Calu3 (cell line): ENCODE data around the gene GRIK4. TPM values are rescaled to one million over a fixed set of nuclear protein-coding genes. Genes with fewer than 3 reads are reported as not detected.

Experiments
- BruUV-seq: library from RNA; stranded (reverse); fragments of 400-500 nt; replicated peaks from 2 replicates; lab custom pipeline; 2021; lab: Mats Ljungman, UMichigan
- CTCF ChIA-PET: fragments of 300-600 bp; sonication (Branson Sonifier 250); formaldehyde crosslinking; loops from one replicate; lab custom pipeline; 2022; ENCODE audit warnings: antibody characterized with exemption; lab: Charles Lee
- DNase-seq: peaks from one replicate; pipeline ENCODE4 v3.0.0; 2022
- H3K27ac Mint-ChIP-seq: one replicate; pipeline ENCODE4 v1.8.0; 2022; ENCODE audit warnings: mixed read lengths; ENCODE audit not compliant: unreplicated experiment
- H3K27me3 Mint-ChIP-seq: one replicate; pipeline ENCODE4 v1.8.0; 2022; ENCODE audit warnings: mixed read lengths; ENCODE audit not compliant: unreplicated experiment
- H3K36me3 Mint-ChIP-seq: one replicate; pipeline ENCODE4 v1.8.0; 2022; ENCODE audit warnings: mild to moderate bottlenecking, moderate library complexity, mixed read lengths; ENCODE audit not compliant: insufficient read depth, unreplicated experiment
- H3K4me1 Mint-ChIP-seq: one replicate; pipeline ENCODE4 v1.8.0; 2022; ENCODE audit warnings: mild to moderate bottlenecking, low read depth, mixed read lengths; ENCODE audit not compliant: unreplicated experiment
- H3K4me3 Mint-ChIP-seq: one replicate; pipeline ENCODE4 v1.8.0; 2022; ENCODE audit warnings: mild to moderate bottlenecking, low read depth, moderate library complexity, mixed read lengths; ENCODE audit not compliant: unreplicated experiment
- H3K9me3 Mint-ChIP-seq: one replicate; pipeline ENCODE4 v1.8.0; 2022; ENCODE audit warnings: low read depth, mixed read lengths; ENCODE audit not compliant: unreplicated experiment
- CTCF ChIP-seq: fragments of 200-600 bp; IDR thresholded peaks from one replicate; pipeline ENCODE4 v1.8.0; 2022; ENCODE audit warnings: antibody characterized with exemption; ENCODE audit not compliant: unreplicated experiment
- intact Hi-C: fragments of 100-400 bp; cut with micrococcal nuclease; formaldehyde crosslinking; loops from one replicate; pipeline ENCODE4 v1.10.0; 2022; ENCODE audit not compliant: unreplicated experiment
- total RNA-seq: library from RNA; stranded (reverse); gene quantifications from 2 replicates; pipeline ENCODE4 v1.2.3, GENCODE V29; 2022

The GRIK4 gene
- total RNA-seq, 1 experiment from 2014 or later = not detected

- Mint-ChIP-seq H3K9me3 (no peaks in the 10 kb centered on the region), H3K4me1 (no peaks in the 10 kb centered on the region), H3K36me3 (no peaks in the 10 kb centered on the region), H3K4me3 (no peak overlapping the region), H3K27me3 (peaks cover 100% of the 10 kb centered on the region), H3K27ac (no peak overlapping the region)
- no peak for TF ChIP-seq CTCF
- no peak for DNase-seq
- intact Hi-C loops = no loop called here
- BruUV-seq = no TSS peak
- CTCF ChIA-PET = interaction anchor here (0.5 kb wide), 1 partner anchor 297 kb away, joined by 4 read pairs; no protein-coding TSS in a partner anchor
Measured at GRCh38 chr11:120646206-120646605, 134.7 kb downstream of the GRIK4 start.

GRCh38 chr11:120647681-120648080 is 136.1 kb downstream of the GRIK4 start:
- H3K4me3 Mint-ChIP-seq = no peak overlapping the region
- H3K4me1 Mint-ChIP-seq = no peaks in the 10 kb centered on the region
- no peak overlapping the region for H3K27ac Mint-ChIP-seq
- no peak for TF ChIP-seq CTCF
- intact Hi-C loops = no loop called here
- no TSS peak for BruUV-seq
- no peaks in the 10 kb centered on the region for H3K36me3 Mint-ChIP-seq
- no peak for DNase-seq
- CTCF ChIA-PET = no interaction called here
- peaks cover 100% of the 10 kb centered on the region for H3K27me3 Mint-ChIP-seq
- no peaks in the 10 kb centered on the region for H3K9me3 Mint-ChIP-seq

DNA sequence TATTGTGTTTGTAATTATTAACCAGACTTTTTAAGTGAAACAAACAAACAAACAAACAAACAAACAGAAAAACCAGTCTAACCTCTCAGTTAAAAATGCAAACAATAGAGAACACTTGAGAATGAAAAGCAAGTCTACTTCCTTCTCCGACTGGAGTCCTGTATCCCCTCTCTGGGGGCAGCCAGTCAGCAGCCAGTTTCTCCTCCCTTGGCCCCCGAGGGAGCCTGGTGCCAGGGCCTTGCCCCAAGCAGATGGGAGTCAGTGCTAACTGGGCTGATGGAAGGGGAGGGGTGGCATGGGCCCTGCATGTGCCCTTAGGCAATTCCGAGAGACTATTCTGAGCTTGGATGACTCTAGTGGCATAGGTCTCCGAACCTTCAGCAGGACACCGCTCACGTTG is 137.2 kb downstream of the GRIK4 start:
- intact Hi-C loops = no loop called here
- Mint-ChIP-seq H3K4me3 (no peak overlapping the region), H3K27me3 (peaks cover 100% of the 10 kb centered on the region), H3K27ac (no peak overlapping the region), H3K4me1 (no peaks in the 10 kb centered on the region), H3K9me3 (no peaks in the 10 kb centered on the region), H3K36me3 (no peaks in the 10 kb centered on the region)
- no TSS peak for BruUV-seq
- no peak for TF ChIP-seq CTCF
- CTCF ChIA-PET = no interaction called here
- DNase-seq = no peak

GRCh38 chr11:120649316-120649715 is 137.8 kb downstream of the GRIK4 start:
- Mint-ChIP-seq H3K4me1 (no peaks in the 10 kb centered on the region), H3K27ac (no peak overlapping the region), H3K4me3 (no peak overlapping the region), H3K27me3 (peaks cover 95% of the 10 kb centered on the region), H3K36me3 (no peaks in the 10 kb centered on the region), H3K9me3 (no peaks in the 10 kb centered on the region)
- CTCF ChIA-PET = no interaction called here
- no TSS peak for BruUV-seq
- intact Hi-C loops = no loop called here
- TF ChIP-seq CTCF = no peak
- DNase-seq = no peak
